HG03565 (cell line): ENCODE data around the gene ARPIN.
A peak's percentile ranks its signal among the peaks of the same experiment; 100 is the strongest.
"Not testable (repeated sequence)": the region's sequence is repeated elsewhere in the genome, so short reads cannot be mapped to it uniquely, and the experiment has no call there.

Experiments
- ATAC-seq: cut with Tn5 transposase; IDR thresholded peaks from one replicate; pipeline ENCODE4 v1.9.1; 2021; ENCODE audit warnings: mild to moderate bottlenecking, moderate library complexity; ENCODE audit not compliant: unreplicated experiment

The ARPIN gene

GRCh38 chr15:89878323-89878722 is 34.4 kb downstream of the ARPIN start:
- no peak for ATAC-seq

GRCh38 chr15:89877083-89877425 is 35.7 kb downstream of the ARPIN start:
- no peak for ATAC-seq

- no peak for ATAC-seq
Measured at GRCh38 chr15:89876396-89877082, 36.2 kb downstream of the ARPIN start.

GRCh38 chr15:89875741-89876140 is 37.0 kb downstream of the ARPIN start:
- ATAC-seq: no peak

- peak; percentile 78 for ATAC-seq
Measured at GRCh38 chr15:89874926-89875564, 37.7 kb downstream of the ARPIN start.

GRCh38 chr15:89870688-89871288 is 42.0 kb downstream of the ARPIN start:
- ATAC-seq: no peak

- no peak for ATAC-seq
Measured at GRCh38 chr15:89870006-89870405, 42.7 kb downstream of the ARPIN start.

- not testable (repeated sequence) for ATAC-seq
Measured at GRCh38 chr15:89869490-89869889, 43.3 kb downstream of the ARPIN start.

- ATAC-seq: no peak
Measured at GRCh38 chr15:89864958-89865739, 47.6 kb downstream of the ARPIN start.

GRCh38 chr15:89863918-89864317 is 48.8 kb downstream of the ARPIN start:
- no peak for ATAC-seq

- ATAC-seq: no peak
Measured at GRCh38 chr15:89860891-89861290, 51.9 kb downstream of the ARPIN start.

- ATAC-seq: no peak
Measured at GRCh38 chr15:89860431-89860830, 52.3 kb downstream of the ARPIN start.

GRCh38 chr15:89858661-89859458 is 53.9 kb downstream of the ARPIN start:
- ATAC-seq: no peak

- ATAC-seq: no peak
Measured at GRCh38 chr15:89857673-89858072, 55.1 kb downstream of the ARPIN start.

GRCh38 chr15:89855948-89856347 is 56.8 kb downstream of the ARPIN start:
- ATAC-seq: no peak

GRCh38 chr15:89854863-89855262 is 57.9 kb downstream of the ARPIN start:
- ATAC-seq: not testable (repeated sequence)

- no peak for ATAC-seq
Measured at GRCh38 chr15:89852342-89852995, 60.3 kb downstream of the ARPIN start.

- peak; percentile 40 for ATAC-seq
Measured at GRCh38 chr15:89851673-89852341, 60.9 kb downstream of the ARPIN start.

- ATAC-seq: no peak
Measured at GRCh38 chr15:89848970-89849292, 63.8 kb downstream of the ARPIN start.

GRCh38 chr15:89847101-89847500 is 65.7 kb downstream of the ARPIN start:
- ATAC-seq: no peak
